ENCODE data around the gene GRK2. TPM values are rescaled to one million over a fixed set of nuclear protein-coding genes. Genes with fewer than 3 reads are reported as not detected.

GRK2 gene
- total RNA-seq, 1 experiment from 2014 or later = 48.1 TPM

DNA sequence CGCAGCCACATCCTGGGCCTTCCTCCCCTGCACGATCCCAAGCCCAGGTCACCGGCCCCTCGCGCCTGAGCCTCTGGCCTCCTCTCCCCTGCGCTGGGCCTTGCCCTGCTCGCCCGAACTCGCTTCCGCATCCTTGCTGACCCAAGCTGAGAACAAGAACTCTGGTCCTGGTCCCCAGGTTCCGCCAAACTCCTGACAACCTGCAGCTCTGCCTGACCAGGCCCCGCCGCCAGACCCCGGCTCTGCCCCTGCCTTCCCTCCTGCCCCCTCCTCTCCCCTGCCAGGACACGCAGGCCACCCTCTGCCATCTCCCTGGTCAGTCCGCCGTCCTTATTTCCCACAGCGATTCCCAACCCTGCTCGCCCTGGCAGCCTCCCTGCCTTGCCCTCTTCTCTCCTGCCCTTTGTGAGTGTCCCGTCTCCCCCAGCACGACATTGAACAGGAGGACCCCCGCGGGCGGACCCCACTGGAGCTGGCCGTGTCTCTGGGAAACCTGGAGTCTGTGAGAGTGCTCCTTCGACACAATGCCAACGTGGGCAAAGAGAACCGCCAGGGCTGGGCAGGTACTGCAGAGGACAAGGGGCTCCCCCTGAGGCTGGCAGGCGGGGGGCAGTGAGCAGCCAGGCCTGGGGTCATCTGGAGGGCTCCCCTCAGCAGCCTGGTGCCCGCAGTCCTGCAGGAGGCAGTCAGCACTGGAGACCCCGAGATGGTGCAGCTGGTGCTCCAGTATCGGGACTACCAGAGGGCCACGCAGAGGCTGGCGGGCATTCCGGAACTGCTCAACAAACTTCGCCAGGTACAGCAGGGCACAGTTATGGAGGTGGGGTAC is 23.6 kb downstream of the GRK2 start:
- H3K27me3 Mint-ChIP-seq (ENCODE audit: insufficient read depth, unreplicated experiment) = no peaks in the 10 kb centered on the region
- BruUV-seq (replicated peaks) = no TSS peak
- H3K9me3 Mint-ChIP-seq (ENCODE audit: unreplicated experiment) = no peaks in the 10 kb centered on the region
- TF ChIP-seq, protein P1, sequence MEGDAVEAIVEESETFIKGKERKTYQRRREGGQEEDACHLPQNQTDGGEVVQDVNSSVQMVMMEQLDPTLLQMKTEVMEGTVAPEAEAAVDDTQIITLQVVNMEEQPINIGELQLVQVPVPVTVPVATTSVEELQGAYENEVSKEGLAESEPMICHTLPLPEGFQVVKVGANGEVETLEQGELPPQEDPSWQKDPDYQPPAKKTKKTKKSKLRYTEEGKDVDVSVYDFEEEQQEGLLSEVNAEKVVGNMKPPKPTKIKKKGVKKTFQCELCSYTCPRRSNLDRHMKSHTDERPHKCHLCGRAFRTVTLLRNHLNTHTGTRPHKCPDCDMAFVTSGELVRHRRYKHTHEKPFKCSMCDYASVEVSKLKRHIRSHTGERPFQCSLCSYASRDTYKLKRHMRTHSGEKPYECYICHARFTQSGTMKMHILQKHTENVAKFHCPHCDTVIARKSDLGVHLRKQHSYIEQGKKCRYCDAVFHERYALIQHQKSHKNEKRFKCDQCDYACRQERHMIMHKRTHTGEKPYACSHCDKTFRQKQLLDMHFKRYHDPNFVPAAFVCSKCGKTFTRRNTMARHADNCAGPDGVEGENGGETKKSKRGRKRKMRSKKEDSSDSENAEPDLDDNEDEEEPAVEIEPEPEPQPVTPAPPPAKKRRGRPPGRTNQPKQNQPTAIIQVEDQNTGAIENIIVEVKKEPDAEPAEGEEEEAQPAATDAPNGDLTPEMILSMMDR (IDR thresholded peaks at IDR 0.05; ENCODE audit: unreplicated experiment) = no peak
- peaks cover 34% of the 10 kb centered on the region for H3K36me3 Mint-ChIP-seq (ENCODE audit: insufficient read depth, unreplicated experiment)
- ChIA-PET CTCF (interaction anchor here (0.9 to 1.5 kb wide), 4 partner anchors 9 to 94 kb away, joined by 3 to 9 read pairs (median 3); no protein-coding TSS in a partner anchor), POLR2A (interaction anchor here (0.7 to 4.8 kb wide), 10 partner anchors 9 to 320 kb away, joined by 3 to 51 read pairs (median 10); partner anchors contain the start of gene SSH3)
- peak overlapping the region; percentile 57 for H3K27ac Mint-ChIP-seq (ENCODE audit: low read depth, unreplicated experiment)
- intact Hi-C loops (cut with micrococcal nuclease) = no loop called here
- no peak for DNase-seq (ENCODE audit: unreplicated experiment)
- H3K4me1 Mint-ChIP-seq (ENCODE audit: insufficient read depth, unreplicated experiment) = peaks cover 23% of the 10 kb centered on the region
- peak overlapping the region; percentile 92 for H3K4me3 Mint-ChIP-seq (ENCODE audit: unreplicated experiment)

DNA sequence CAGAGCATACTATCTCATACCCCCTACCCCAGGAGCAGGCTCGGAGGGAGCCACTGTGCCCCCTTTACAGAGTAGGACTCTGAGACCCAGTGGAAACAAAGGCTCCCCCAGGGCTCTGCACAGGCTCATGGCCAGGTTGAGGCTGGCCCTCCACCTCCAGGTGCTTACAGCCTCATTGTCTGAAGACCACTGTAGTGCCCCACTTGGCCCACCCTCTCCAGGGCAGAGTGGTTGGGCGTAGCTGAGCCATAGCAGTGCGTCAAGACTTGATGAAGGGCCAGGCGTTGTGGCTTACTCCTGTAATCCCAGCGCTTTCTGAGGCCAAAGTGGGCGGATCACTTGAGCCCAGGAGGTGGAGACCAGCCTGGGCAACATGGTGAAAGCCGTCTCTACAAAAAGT is 24.5 kb downstream of the GRK2 start:
- DNase-seq (ENCODE audit: unreplicated experiment) = no peak
- intact Hi-C loops (cut with micrococcal nuclease) = no loop called here
- ChIA-PET POLR2A (interaction anchor here (0.6 to 4.8 kb wide), 4 partner anchors 10 to 27 kb away, joined by 3 to 51 read pairs (median 32); partner anchors contain the start of gene SSH3), CTCF (interaction anchor here (0.6 kb wide), 1 partner anchor 18 kb away, joined by 3 read pairs; no protein-coding TSS in a partner anchor)
- H3K27me3 Mint-ChIP-seq (ENCODE audit: insufficient read depth, unreplicated experiment) = no peaks in the 10 kb centered on the region
- BruUV-seq (replicated peaks) = no TSS peak
- TF ChIP-seq, protein P1 (IDR thresholded peaks at IDR 0.05; ENCODE audit: unreplicated experiment) = no peak
- peaks cover under 1% of the 10 kb centered on the region for H3K9me3 Mint-ChIP-seq (ENCODE audit: unreplicated experiment)
- no peak overlapping the region for H3K27ac Mint-ChIP-seq (ENCODE audit: low read depth, unreplicated experiment)
- no peak overlapping the region for H3K4me3 Mint-ChIP-seq (ENCODE audit: unreplicated experiment)
- H3K4me1 Mint-ChIP-seq (ENCODE audit: insufficient read depth, unreplicated experiment) = peaks cover 23% of the 10 kb centered on the region
- peaks cover 37% of the 10 kb centered on the region for H3K36me3 Mint-ChIP-seq (ENCODE audit: insufficient read depth, unreplicated experiment)

DNA sequence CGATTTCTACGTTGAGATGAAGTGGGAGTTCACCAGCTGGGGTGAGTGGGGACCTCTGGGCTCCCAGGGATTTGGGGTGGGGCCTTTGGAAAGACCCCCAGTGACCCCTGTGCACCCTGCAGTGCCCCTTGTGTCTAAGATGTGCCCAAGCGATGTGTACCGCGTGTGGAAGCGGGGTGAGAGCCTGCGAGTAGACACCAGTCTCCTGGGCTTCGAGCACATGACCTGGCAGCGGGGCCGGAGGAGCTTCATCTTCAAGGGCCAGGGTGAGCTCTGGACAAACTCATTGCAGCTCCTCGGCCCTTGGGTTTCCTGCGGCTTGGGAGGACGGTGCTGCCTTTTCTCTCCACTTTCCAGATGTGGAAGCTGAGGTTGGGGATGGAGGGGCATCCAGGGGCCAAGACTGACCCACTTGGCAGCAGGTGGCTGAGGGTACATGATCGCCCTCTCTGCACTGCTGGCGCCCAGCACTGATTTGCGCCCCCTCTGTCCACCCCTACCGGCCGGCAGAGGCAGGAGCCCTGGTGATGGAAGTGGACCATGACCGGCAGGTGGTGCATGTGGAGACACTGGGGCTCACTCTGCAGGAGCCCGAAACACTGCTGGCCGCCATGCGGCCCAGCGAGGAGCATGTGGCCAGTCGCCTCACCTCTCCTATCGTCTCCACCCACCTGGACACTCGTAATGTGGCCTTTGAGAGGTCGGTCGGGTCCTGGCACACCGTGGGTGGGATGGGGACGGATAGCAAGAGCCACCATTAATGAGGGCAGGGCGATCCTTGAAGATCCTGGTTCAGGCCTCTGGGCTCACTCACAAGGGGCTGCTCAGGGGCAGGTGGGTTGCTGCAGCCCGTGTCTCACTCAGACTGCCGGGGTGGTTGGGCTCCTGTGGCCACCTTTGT is 25.5 kb downstream of the GRK2 start:
- TF ChIP-seq, protein P1 (IDR thresholded peaks at IDR 0.05; ENCODE audit: unreplicated experiment) = no peak
- intact Hi-C loops (cut with micrococcal nuclease) = no loop called here
- Mint-ChIP-seq H3K27me3 (ENCODE audit: insufficient read depth, unreplicated experiment) (no peaks in the 10 kb centered on the region), H3K27ac (ENCODE audit: low read depth, unreplicated experiment) (no peak overlapping the region), H3K36me3 (ENCODE audit: insufficient read depth, unreplicated experiment) (peaks cover 42% of the 10 kb centered on the region), H3K9me3 (ENCODE audit: unreplicated experiment) (peaks cover 10% of the 10 kb centered on the region), H3K4me1 (ENCODE audit: insufficient read depth, unreplicated experiment) (peaks cover 23% of the 10 kb centered on the region), H3K4me3 (ENCODE audit: unreplicated experiment) (no peak overlapping the region)
- BruUV-seq (replicated peaks) = no TSS peak
- POLR2A ChIA-PET = interaction anchor here (0.6 to 4.0 kb wide), 3 partner anchors 9 to 22 kb away, joined by 3 to 36 read pairs (median 4); partner anchors contain the start of gene SSH3
- CTCF ChIA-PET = interaction anchor here (0.6 to 1.2 kb wide), 4 partner anchors 19 to 31 kb away, joined by 3 read pairs; no protein-coding TSS in a partner anchor
- DNase-seq (ENCODE audit: unreplicated experiment) = no peak

Measured in MCF 10A (cell line).